IMR-90 (cell line): ENCODE results near the gene TASP1.

ENCODE experiments used
- CEBPB ChIP-seq: IDR thresholded peaks from 2 replicates; pipeline ENCODE4 v1.6.1; 2012; ENCODE audit warnings: low read depth, low read length, improper control_type of control experiment
- CTCF ChIP-seq: conservative IDR thresholded peaks from 2 replicates; pipeline ENCODE4 v1.5.1; 2012; ENCODE audit warnings: mild to moderate bottlenecking, low read depth, low read length, improper control_type of control experiment
- NFE2L2 ChIP-seq: fragments of 150-350 bp; IDR thresholded peaks from 2 replicates; pipeline ENCODE4 v1.6.1; 2016; ENCODE audit warnings: low read depth, mild to moderate bottlenecking, low read length
- POLR2A ChIP-seq: IDR thresholded peaks from 2 replicates; pipeline ENCODE4 v1.6.1; 2012; ENCODE audit warnings: mild to moderate bottlenecking, low read depth, low read length

GRCh38 chr20:13355411-13355810 is 283.3 kb downstream of the TASP1 start:
- no peak for TF ChIP-seq CTCF
- TF ChIP-seq NFE2L2 = no peak
- TF ChIP-seq CEBPB = no peak
- no peak for TF ChIP-seq POLR2A
